ENCODE measurements around the gene DIP2A.

Gene DIP2A

DNA sequence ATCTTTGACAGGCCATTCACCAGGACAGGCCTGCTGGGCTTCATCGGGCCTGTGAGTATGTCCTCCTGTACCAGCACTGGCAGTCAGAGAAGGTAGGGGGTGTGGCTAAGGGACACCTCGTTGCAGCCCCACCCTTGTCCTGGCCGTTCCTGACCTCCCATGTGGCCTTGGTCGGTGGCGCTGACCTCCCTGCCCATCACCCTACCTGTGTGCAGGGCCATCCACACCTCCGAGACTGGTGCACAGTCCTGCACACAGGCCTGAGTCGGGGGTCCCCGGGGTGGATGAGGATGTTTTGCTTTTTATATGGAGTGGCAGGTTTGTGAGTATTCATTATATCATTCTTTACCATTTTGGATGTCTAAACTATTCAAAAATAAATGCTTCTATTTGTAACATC is 87.2 kb downstream of the DIP2A start:
- H4K20me1 ChIP-seq (ENCODE audit: insufficient read depth, low read length) = no peaks in the 10 kb centered on the region
- ATAC-seq (ENCODE audit: insufficient read depth, low read depth) (no peak), DNase-seq (no peak)
- H3K36me3 ChIP-seq (ENCODE audit: insufficient read depth, low read length) = peaks cover 90% of the 10 kb centered on the region
- no peak overlapping the region for H3K4me2 ChIP-seq (ENCODE audit: insufficient read depth, low read length)
- no peak overlapping the region for H2AFZ ChIP-seq (ENCODE audit: low read depth, low read length)
- no peaks in the 10 kb centered on the region for H3K79me2 ChIP-seq (ENCODE audit: insufficient read depth, low read length)
- H3K27me3 ChIP-seq (ENCODE audit: insufficient read depth, low read length, poor library complexity) = no peaks in the 10 kb centered on the region
- H3K9me3 ChIP-seq (ENCODE audit: insufficient read depth, low read length, severe bottlenecking) = no peaks in the 10 kb centered on the region
- TF ChIP-seq EZH2 (IDR thresholded peaks at IDR 0.05; ENCODE audit: borderline replicate concordance, low read depth, low read length, severe bottlenecking) = no peak
- TF ChIP-seq, protein P1, sequence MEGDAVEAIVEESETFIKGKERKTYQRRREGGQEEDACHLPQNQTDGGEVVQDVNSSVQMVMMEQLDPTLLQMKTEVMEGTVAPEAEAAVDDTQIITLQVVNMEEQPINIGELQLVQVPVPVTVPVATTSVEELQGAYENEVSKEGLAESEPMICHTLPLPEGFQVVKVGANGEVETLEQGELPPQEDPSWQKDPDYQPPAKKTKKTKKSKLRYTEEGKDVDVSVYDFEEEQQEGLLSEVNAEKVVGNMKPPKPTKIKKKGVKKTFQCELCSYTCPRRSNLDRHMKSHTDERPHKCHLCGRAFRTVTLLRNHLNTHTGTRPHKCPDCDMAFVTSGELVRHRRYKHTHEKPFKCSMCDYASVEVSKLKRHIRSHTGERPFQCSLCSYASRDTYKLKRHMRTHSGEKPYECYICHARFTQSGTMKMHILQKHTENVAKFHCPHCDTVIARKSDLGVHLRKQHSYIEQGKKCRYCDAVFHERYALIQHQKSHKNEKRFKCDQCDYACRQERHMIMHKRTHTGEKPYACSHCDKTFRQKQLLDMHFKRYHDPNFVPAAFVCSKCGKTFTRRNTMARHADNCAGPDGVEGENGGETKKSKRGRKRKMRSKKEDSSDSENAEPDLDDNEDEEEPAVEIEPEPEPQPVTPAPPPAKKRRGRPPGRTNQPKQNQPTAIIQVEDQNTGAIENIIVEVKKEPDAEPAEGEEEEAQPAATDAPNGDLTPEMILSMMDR (IDR thresholded peaks at IDR 0.05; ENCODE audit: borderline replicate concordance, extremely low read depth, low read length, poor library complexity, severe bottlenecking) = no peak
- no peak overlapping the region for H3K4me3 ChIP-seq (ENCODE audit: low read depth in 1 of 2, low read length in 2 of 2)
- H3K27ac ChIP-seq (ENCODE audit: low read length) = no peak overlapping the region
- no peak overlapping the region for H3K9ac ChIP-seq (ENCODE audit: low read depth, low read length)
- no peaks in the 10 kb centered on the region for H3K4me1 ChIP-seq (ENCODE audit: insufficient read depth, low read length)

- no peak overlapping the region for H3K4me3 ChIP-seq (ENCODE audit: low read depth in 1 of 2, low read length in 2 of 2)
- DNase-seq = no peak
- H3K27ac ChIP-seq (ENCODE audit: low read length) = no peak overlapping the region
- no peaks in the 10 kb centered on the region for H3K27me3 ChIP-seq (ENCODE audit: insufficient read depth, low read length, poor library complexity)
- H2AFZ ChIP-seq (ENCODE audit: low read depth, low read length) = no peak overlapping the region
- no peaks in the 10 kb centered on the region for H3K9me3 ChIP-seq (ENCODE audit: insufficient read depth, low read length, severe bottlenecking)
- H4K20me1 ChIP-seq (ENCODE audit: insufficient read depth, low read length) = no peaks in the 10 kb centered on the region
- peaks cover 87% of the 10 kb centered on the region for H3K36me3 ChIP-seq (ENCODE audit: insufficient read depth, low read length)
- H3K4me1 ChIP-seq (ENCODE audit: insufficient read depth, low read length) = no peaks in the 10 kb centered on the region
- H3K4me2 ChIP-seq (ENCODE audit: insufficient read depth, low read length) = no peak overlapping the region
- H3K79me2 ChIP-seq (ENCODE audit: insufficient read depth, low read length) = no peaks in the 10 kb centered on the region
- no peak for TF ChIP-seq EZH2 (IDR thresholded peaks at IDR 0.05; ENCODE audit: borderline replicate concordance, low read depth, low read length, severe bottlenecking)
- TF ChIP-seq, protein P1 (IDR thresholded peaks at IDR 0.05; ENCODE audit: borderline replicate concordance, extremely low read depth, low read length, poor library complexity, severe bottlenecking) = no peak
- ATAC-seq (ENCODE audit: insufficient read depth, low read depth) = no peak
- no peak overlapping the region for H3K9ac ChIP-seq (ENCODE audit: low read depth, low read length)
Measured at GRCh38 chr21:46546799-46547198, 88.1 kb downstream of the DIP2A start.

DNA sequence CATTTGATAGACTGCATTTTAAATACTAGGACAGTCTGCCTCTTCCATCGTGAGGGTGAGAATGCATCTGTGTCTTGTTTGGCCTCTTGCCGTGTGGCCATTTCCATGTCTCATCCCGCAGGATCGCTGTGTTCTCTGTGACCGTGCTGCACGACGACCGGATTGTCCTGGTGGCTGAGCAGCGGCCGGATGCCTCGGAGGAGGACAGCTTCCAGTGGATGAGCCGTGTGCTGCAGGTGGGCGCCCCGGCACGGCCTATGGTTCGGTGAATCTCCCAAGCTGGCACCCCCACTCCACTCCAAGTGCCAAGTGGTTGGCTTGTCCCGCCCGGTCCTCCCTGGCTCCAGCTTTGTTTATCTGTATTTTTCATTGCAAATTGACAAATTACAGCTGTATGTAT is 91.0 kb downstream of the DIP2A start:
- ATAC-seq (ENCODE audit: insufficient read depth, low read depth) (no peak), DNase-seq (no peak)
- no peaks in the 10 kb centered on the region for H4K20me1 ChIP-seq (ENCODE audit: insufficient read depth, low read length)
- no peaks in the 10 kb centered on the region for H3K27me3 ChIP-seq (ENCODE audit: insufficient read depth, low read length, poor library complexity)
- no peak overlapping the region for H3K4me2 ChIP-seq (ENCODE audit: insufficient read depth, low read length)
- no peak overlapping the region for H3K27ac ChIP-seq (ENCODE audit: low read length)
- no peak overlapping the region for H2AFZ ChIP-seq (ENCODE audit: low read depth, low read length)
- no peak overlapping the region for H3K4me3 ChIP-seq (ENCODE audit: low read depth in 1 of 2, low read length in 2 of 2)
- no peak for TF ChIP-seq EZH2 (IDR thresholded peaks at IDR 0.05; ENCODE audit: borderline replicate concordance, low read depth, low read length, severe bottlenecking)
- TF ChIP-seq, protein P1 (IDR thresholded peaks at IDR 0.05; ENCODE audit: borderline replicate concordance, extremely low read depth, low read length, poor library complexity, severe bottlenecking) = no peak
- no peaks in the 10 kb centered on the region for H3K79me2 ChIP-seq (ENCODE audit: insufficient read depth, low read length)
- H3K9me3 ChIP-seq (ENCODE audit: insufficient read depth, low read length, severe bottlenecking) = no peaks in the 10 kb centered on the region
- H3K4me1 ChIP-seq (ENCODE audit: insufficient read depth, low read length) = no peaks in the 10 kb centered on the region
- H3K9ac ChIP-seq (ENCODE audit: low read depth, low read length) = no peak overlapping the region
- peaks cover 84% of the 10 kb centered on the region for H3K36me3 ChIP-seq (ENCODE audit: insufficient read depth, low read length)

Measured in DND-41 (cell line).